Posterior vena cava (tissue), 2 donors: Measurements from ENCODE around the gene PAX4. TPM values are rescaled to one million over a fixed set of nuclear protein-coding genes. Genes with fewer than 3 reads are reported as not detected.

Source experiments
- DNase-seq: peaks from one replicate; pipeline ENCODE4 v3.0.0-alpha.2; 2020; ENCODE audit warnings: low spot score
- intact Hi-C, 2 donors: fragments of 100-400 bp; cut with DNase I; formaldehyde crosslinking; loops; one replicate each; pipeline versions ENCODE4 v1.14.1 to v1.14.2; 2022 to 2023
- total RNA-seq, 2 donors: library from RNA; stranded (reverse); fragmentation: NEBNext Ultra II Directional; extraction: Animal tissue kit (Norgen Biotek cat#: 25700); gene quantifications; one replicate each; pipeline ENCODE4 v1.2.1, GENCODE V29; 2021
- donor health status: DM: yes; HTN: yes; CAD: no.
- donor health status: DM: yes; HTN: yes; CAD: no.

The PAX4 gene
- total RNA-seq, 2 donors from 2014 or later, result not detected

DNA sequence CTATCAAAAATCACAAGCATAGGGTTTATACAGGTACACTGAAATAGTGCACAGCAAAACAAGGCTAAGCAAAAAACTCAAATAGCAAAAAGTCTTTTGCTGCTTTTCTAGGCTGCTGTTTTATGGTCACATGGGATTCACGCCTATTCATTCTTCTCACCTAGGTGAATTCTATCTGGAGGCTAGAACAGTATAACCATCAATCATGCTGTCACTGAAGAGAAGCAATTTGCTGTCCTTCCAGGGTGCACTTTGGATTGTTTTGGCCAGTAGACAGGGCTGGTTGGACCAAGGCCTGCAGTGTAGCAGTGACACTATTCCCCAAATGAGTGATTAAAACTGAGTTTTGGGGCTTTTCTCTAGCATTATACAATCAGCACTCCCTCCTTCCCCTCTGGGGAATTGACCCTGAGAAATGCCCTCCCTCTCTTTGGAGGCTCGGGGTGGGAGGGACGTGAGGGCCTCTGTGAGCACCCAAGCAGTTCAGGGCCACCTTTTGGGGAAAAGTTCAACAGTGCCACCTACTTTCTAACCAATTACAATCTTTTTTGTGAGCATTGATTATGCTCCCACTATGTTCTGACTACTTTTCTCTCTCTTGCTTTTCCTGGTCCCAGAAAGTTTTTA, 17.8 kb upstream of the PAX4 start:
- no peak for DNase-seq
- intact Hi-C loops, result no loop called here

DNA sequence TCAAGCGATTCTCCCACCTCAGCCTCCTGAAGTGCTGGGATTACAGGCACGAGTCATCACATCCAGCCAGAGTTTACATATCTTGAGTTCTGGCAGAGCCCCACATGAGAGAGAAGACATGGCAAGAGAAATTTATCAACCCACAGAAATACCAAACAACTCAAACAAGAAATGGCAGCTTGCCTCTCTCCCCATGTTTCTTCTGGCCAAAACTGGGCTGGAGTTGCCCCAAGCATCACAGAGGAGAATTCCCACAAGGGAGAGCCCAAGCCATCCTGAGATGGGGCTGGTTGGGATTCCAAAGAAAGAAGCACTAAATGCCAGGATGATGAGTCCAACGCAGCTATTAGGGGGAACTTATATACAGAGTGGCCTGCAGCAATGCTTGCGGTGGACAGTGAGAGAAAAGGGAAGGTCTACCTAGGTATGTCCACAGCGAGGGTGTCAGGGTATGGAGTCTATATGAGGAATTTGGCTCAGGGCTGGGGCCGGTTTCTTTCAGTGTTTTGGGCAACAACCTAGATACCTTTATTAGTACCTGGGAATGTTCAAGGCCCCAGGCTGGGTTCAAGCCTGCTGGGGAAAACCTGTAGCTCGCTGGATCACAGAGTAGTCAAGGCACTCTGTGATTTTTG, 14.5 kb upstream of the PAX4 start:
- intact Hi-C loops, result no loop called here
- DNase-seq, result no peak

DNA sequence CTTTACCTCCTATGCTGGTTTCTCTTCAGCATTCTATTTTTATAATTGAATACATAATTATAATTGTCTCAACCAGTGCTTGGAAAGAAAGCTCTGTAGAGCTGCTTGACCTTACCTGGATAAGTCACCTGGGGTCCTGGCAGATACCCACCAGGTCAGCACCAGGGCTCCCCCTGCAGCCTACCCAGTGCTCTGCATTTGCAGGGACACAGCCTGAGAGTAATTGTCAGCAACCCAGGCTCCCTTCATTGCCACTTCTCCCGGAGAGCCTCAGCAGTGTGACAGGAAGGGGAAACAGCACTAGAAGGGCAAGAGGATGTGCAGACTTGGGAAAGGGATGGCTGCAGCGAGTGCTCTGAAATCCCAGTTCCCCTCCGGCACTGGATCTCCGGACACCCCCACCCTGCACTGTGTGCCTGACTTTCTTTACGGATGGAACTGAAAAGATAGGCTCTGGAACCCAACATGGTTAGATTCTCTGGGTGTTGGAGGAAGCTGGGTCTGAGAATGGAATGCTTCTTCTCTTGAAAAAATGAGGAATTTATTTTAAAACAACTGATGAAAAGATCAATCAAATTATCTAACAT, 11.4 kb upstream of the PAX4 start:
- DNase-seq, result no peak
- intact Hi-C loops, result no loop called here

DNA sequence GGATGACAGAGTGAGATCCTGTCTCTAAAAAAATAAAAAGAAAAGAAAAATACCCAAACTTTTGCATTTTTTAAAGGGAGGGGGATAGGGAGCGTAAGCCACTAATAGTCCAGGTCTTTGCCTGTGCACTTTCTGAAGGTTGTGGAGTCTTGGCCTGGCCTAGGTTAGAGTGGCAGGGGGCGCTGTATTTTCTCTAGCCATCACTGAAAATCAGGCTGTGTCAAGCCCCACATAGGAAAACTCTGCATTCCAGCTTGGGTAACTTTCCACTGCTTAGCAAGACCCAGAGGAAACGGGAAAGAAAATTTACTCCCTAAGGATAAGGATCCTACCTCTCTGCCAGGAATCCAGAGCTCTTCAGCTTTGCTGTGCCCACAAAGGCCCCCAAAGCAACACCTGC, 10.5 kb upstream of the PAX4 start:
- intact Hi-C loops, result no loop called here
- no peak for DNase-seq

DNA sequence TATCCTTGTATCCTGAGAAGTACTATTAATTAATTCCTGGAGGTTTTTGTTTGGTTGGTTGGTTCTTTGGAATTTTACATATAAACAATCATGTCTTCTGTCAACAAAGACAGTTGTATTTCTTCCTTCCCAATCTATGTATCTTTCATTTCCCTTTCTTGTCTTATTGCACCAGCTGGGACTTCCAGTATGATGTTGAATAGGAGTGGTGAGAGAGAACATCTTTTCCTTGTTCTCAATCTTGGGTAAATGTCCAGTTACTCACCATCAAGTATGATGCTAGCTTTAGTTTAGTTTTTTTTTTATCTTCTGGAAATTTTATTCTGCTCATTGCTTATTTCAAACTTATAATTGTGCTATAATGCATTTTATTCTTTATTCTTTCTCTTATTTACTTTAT, 7.4 kb upstream of the PAX4 start:
- DNase-seq, result no peak
- intact Hi-C loops, result no loop called here

DNA sequence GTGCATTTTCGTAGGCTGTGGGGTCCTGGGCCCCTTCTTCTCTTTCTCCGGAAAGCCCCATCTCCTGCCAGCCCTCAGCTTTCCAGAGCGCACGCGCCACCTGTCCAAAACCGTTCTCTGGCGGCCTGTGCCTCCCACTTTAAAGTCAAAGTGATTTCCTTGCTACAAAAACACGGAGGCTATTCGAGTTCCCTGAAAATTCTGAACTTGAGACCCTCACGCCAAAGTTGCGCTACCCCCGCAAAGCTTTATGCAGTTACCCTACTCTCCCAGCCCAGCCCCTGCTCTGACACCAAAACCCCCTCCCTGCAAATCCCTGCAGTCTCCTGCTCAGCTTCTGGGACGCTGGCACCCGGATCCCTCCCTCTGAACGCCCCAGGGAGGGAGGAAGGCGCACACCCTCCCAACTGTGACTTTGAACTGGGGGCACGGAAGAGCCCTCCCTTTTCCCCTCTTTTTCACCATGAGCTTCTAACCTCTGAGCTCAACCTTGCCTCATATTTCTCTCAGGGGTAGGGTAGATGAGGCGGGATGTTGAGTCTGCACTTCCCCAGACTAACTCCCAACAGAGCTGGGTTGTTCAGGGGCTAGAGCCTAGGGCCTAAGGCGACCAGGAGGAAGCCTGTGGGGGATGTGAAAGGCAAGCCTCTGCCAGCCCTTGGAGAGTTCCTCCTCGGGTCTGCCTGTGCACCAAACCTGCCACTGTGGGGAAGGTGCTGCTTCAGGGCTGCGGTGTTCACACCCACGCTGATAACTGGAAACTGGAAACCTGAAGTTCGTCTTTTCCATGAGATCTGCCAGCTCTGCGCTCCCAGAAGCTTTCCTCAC, 2.7 kb upstream of the PAX4 start:
- intact Hi-C loops, result no loop called here
- no peak for DNase-seq

- DNase-seq, result no peak
- intact Hi-C loops, result no loop called here
Observed at GRCh38 chr7:127619681-127620405, 1.9 kb upstream of the PAX4 start.

GRCh38 chr7:127618775-127619174, 833 bp upstream of the PAX4 start:
- intact Hi-C loops, result no loop called here
- DNase-seq, result no peak

- no peak for DNase-seq
- intact Hi-C loops, result no loop called here
Observed at GRCh38 chr7:127616724-127617123, 1.2 kb downstream of the PAX4 start.

GRCh38 chr7:127612263-127612662, 5.7 kb downstream of the PAX4 start:
- intact Hi-C loops, result no loop called here
- no peak for DNase-seq

DNA sequence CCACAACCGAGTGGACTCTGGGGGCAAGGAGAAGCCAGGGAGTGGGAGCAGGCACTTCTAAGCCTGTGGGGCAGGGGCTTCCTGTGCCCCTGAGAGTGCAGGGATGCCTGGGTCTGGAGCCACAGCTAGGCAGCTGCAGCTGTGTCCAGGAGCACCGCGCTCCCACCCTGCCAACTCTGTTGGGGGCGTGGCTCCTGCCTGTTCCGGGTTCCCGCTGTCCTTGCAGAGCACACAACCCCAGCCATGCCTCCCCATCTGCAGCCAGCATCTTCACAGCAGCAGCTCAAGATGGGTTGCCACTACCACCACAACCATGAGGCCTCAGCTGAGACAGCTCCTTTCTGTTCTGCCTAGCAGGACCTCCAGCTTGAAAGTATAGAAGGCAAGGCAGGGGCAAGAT, 8.6 kb downstream of the PAX4 start:
- DNase-seq, result no peak
- intact Hi-C loops, result no loop called here

- intact Hi-C loops, result no loop called here
- DNase-seq, result no peak
Observed at GRCh38 chr7:127608446-127608845, 9.5 kb downstream of the PAX4 start.

- DNase-seq, result no peak
- intact Hi-C loops, result no loop called here
Observed at GRCh38 chr7:127600885-127601284, 17.1 kb downstream of the PAX4 start.

DNA sequence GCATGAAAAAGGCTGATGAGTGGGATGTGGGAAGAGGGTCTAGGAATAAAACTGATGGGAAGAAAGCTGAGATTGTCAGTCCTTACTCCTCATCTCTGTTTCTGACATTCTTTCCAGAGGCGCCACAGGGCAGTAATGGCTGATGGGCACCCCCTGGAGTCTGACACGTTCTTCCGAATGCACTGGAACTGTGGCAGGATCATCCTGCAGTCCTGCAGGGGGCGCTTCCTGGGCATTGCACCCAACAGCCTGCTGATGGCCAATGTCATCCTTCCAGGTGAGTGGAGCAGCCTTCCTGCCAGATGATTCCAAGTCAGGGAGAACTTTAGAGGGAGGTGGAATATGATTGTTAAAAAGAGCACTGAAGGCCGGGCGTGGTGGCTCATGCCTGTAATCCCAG, 19.6 kb downstream of the PAX4 start:
- DNase-seq, result no peak
- intact Hi-C loops, result no loop called here

- intact Hi-C loops, result no loop called here
- DNase-seq, result no peak
Observed at GRCh38 chr7:127595737-127596136, 22.2 kb downstream of the PAX4 start.

DNA sequence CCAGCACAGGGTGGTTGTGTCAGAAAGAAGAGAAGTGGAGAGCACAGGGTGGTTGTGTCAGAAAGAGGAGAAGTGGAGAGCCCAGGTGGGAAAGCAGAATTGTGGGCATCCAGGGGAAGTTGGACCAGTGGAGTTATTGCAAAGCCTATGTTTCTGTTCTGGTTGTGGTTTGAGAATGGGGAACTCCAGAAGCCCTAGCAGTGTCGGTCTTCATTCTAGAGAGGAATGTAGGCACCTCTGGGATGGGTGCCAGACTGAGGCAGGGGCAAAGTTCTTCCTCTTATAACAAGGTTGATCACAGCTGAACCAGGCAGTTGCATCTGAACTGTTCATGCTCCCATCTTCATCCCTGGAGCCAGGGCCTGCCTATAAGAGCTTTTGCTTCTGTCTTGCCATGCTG, 23.5 kb downstream of the PAX4 start:
- intact Hi-C loops, result no loop called here
- DNase-seq, result no peak

GRCh38 chr7:127592550-127592949, 25.4 kb downstream of the PAX4 start:
- intact Hi-C loops, result no loop called here
- DNase-seq, result no peak

GRCh38 chr7:127591591-127591990, 26.4 kb downstream of the PAX4 start:
- intact Hi-C loops, result no loop called here
- DNase-seq, result no peak

DNA sequence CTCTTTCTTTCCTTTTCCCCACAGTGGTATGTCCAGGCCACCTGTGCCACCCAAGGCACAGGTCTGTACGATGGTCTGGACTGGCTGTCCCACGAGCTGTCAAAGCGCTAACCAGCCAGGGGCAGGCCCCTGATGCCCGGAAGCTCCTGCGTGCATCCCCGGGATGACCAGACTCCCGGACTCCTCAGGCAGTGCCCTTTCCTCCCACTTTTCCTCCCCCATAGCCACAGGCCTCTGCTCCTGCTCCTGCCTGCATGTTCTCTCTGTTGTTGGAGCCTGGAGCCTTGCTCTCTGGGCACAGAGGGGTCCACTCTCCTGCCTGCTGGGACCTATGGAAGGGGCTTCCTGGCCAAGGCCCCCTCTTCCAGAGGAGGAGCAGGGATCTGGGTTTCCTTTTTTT, 26.8 kb downstream of the PAX4 start:
- intact Hi-C loops, result no loop called here
- no peak for DNase-seq

DNA sequence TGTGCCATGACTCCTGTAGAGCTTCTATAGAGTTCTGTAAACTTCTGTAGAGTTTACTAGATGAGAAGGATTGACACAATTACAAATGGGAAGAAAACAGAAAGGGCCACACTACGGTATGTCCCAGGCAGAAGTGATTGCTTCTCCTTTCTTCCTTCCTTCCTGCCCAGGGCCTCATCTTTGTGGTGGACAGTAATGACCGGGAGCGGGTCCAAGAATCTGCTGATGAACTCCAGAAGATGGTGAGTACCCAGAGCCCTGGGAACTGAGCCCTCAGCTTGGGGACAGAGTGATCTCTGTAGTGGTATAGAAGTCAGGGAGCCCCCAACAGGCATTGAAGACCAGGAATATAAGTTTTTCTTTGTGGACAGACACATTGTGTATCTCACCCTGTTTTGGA, 28.0 kb downstream of the PAX4 start:
- intact Hi-C loops, result loop anchor here in 1 of 2 donors (5.0 kb wide), 1 partner anchor 62 kb away; the partner anchor contains the start of gene SND1
- DNase-seq, result no peak
